SHP77 treated with DMSO at 0.1 percent for 48 hours (cell line): ENCODE measurements around the gene PLA2G7.
A peak's percentile ranks its signal among the peaks of the same experiment; 100 is the strongest.
"Not testable (repeated sequence)": the region's sequence is repeated elsewhere in the genome, so short reads cannot be mapped to it uniquely, and the experiment has no call there.

ENCODE experiments used
- DNase-seq: peaks from one replicate; lab custom pipeline; 2025; lab: John Stamatoyannopoulos, UW

Gene PLA2G7

GRCh38 chr6:46734867-46735719 lies at the start of gene PLA2G7:
TSS of gene PLA2G7 (minus strand) at chr6:46735375. CDS start at chr6:46722891, 12,484 bp downstream.
- DNase-seq, result no peak

GRCh38 chr6:46784535-46784934 lies 49.4 kb upstream of the PLA2G7 start:
- DNase-seq, result no peak

GRCh38 chr6:46781478-46782378 lies 46.6 kb upstream of the PLA2G7 start:
- peak; percentile 52 for DNase-seq

- DNase-seq, result no peak
Measured at GRCh38 chr6:46777476-46778346, 42.5 kb upstream of the PLA2G7 start.

GRCh38 chr6:46776070-46776712 lies 41.0 kb upstream of the PLA2G7 start:
- no peak for DNase-seq

GRCh38 chr6:46774736-46775135 lies 39.6 kb upstream of the PLA2G7 start:
- DNase-seq, result not testable (repeated sequence)

- DNase-seq, result no peak
Measured at GRCh38 chr6:46773201-46773855, 38.2 kb upstream of the PLA2G7 start.

GRCh38 chr6:46772762-46773161 lies 37.6 kb upstream of the PLA2G7 start:
- no peak for DNase-seq

- no peak for DNase-seq
Measured at GRCh38 chr6:46772016-46772415, 36.8 kb upstream of the PLA2G7 start.

- DNase-seq, result no peak
Measured at GRCh38 chr6:46764961-46765360, 29.8 kb upstream of the PLA2G7 start.

GRCh38 chr6:46764280-46764679 lies 29.1 kb upstream of the PLA2G7 start:
- DNase-seq, result not testable (repeated sequence)

- DNase-seq, result no peak
Measured at GRCh38 chr6:46763466-46763865, 28.3 kb upstream of the PLA2G7 start.

GRCh38 chr6:46760925-46761324 lies 25.8 kb upstream of the PLA2G7 start:
- no peak for DNase-seq

GRCh38 chr6:46758960-46759753 lies 24.0 kb upstream of the PLA2G7 start:
- DNase-seq, result no peak

GRCh38 chr6:46757214-46757596 lies 22.0 kb upstream of the PLA2G7 start:
- no peak for DNase-seq

GRCh38 chr6:46756469-46757213 lies 21.5 kb upstream of the PLA2G7 start:
- no peak for DNase-seq

- no peak for DNase-seq
Measured at GRCh38 chr6:46755865-46756264, 20.7 kb upstream of the PLA2G7 start.

- no peak for DNase-seq
Measured at GRCh38 chr6:46751658-46752057, 16.5 kb upstream of the PLA2G7 start.

GRCh38 chr6:46749731-46750130 lies 14.6 kb upstream of the PLA2G7 start:
- no peak for DNase-seq
